NCI-H2171 treated with DMSO at 0.1 percent for 48 hours (cell line): ENCODE data around the gene PPP1R13L.

ENCODE experiments used
- DNase-seq: peaks from one replicate; lab custom pipeline; 2025; lab: John Stamatoyannopoulos, UW

PPP1R13L gene

GRCh38 chr19:45368127-45368526 lies 36.7 kb downstream of the PPP1R13L start:
- DNase-seq = no peak

GRCh38 chr19:45364696-45365095 lies 40.2 kb downstream of the PPP1R13L start:
- no peak for DNase-seq

- DNase-seq = no peak
Measured at GRCh38 chr19:45363861-45364459, 40.9 kb downstream of the PPP1R13L start.

DNA sequence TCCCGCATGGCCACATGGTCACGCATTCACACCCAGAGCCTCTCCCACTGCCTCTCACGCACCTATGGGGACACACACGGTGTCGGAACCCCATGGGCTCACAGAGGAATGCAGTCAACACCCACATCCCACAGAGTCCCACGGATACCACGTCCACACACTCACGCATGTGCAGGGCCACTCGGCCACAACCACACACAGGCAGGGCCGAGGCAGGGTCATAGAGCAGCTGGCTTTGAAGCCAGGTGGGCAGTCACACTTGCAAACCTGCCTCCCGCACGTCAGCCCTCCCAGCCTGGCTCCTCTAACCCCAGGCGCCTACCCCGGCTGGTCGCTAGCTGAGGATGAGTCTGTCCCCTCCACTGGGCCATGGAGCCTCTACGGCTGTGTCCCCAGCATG lies 42.6 kb downstream of the PPP1R13L start:
- no peak for DNase-seq

GRCh38 chr19:45361608-45362007 lies 43.3 kb downstream of the PPP1R13L start:
- no peak for DNase-seq

DNA sequence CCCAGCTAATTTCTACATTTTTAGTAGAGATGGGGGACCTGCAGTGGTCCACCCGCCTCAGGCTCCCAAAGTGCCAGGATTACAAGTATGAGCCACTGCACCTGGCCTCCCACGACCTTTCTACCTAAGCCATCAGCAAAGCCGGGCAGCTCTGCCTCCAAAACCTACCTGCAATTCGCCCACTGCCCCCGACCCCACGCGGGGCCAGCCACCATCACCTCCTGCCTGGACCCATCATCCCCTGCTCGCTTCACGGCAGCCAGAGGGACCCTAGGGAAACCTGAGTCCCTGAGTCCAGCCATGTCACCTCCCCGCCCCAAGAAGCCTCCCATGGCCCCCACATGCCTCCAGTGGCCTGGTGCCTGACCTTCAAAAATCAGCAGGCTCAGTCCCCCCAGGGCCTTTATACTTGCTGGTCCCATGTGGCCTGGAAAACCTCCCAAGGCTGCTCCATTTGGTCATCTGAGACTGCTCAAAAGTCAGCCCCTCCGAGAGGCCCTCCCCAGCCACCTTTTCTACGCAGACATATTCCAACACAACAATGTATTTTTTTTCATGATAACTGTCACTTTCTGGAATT lies 46.6 kb downstream of the PPP1R13L start:
- no peak for DNase-seq

GRCh38 chr19:45357445-45357783 lies 47.5 kb downstream of the PPP1R13L start:
- no peak for DNase-seq

DNA sequence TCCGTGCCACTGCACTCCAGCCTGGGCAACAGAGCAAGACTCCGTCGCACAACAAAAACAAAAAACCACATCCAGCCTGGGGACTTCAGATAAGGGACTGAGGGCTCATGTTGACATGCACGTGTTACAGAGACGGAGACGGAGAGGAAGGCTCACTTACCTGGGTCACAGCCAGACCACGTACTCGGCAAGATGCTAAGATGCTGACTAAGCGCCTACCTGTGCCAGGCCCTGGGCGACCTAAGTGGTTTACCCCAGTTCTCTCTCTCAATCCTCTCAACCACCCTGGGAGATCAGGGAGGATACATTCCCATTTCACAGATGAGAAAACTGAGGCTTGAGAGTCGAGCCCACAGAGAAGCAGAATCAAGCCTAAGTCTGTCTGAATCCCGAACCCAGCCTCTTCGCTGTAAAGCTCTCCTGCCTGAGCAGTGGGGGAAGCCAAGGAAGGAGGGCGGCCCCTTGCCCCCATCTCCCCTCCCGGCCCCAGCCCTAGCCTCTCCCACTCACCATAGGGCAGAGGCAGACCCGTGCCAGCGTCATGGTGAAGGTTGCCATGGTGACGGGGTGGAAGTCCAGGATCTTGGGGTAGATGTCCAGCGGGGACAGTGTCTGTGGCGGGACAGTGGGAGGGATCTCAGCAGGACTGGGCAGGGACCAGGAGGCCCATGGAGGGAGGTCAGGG lies 48.0 kb downstream of the PPP1R13L start:
- DNase-seq = no peak

DNA sequence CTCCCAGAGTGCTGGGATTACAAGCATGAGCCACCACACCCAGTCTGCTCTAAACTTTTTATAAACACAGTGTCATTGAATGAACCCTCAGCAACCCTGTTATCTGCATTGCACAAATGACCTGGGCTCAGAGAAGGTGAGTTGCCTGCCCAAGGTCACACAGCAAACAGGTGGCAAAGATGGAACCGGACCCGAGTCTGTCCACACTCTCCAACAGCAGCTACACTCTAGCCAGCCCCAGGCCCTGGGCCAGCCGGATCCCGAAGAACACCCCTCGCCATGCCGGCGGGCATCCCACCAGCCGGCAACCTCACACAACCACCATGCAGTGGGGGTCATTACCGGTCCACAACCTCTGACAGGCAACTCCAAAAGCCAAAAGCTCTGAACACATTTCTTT lies 49.0 kb downstream of the PPP1R13L start:
- no peak for DNase-seq

DNA sequence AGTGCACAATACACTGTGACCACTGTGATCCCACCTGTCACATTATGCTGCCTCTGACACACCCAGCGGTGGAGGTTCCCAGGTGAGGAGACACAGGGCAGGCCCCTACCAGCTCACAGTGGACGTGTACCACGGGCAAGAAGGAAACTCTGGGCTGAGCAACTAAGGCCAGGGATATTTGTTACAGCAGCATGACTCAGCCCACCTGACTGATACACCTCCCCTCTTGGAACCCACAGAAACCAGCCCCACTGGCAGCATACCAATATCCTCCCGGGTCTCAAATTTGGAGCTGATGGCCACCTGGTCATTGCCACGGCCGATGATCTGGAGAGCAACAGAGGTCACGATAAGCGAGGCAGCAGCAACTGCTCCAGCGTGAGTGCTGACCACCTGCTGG lies 49.5 kb downstream of the PPP1R13L start:
- no peak for DNase-seq

DNA sequence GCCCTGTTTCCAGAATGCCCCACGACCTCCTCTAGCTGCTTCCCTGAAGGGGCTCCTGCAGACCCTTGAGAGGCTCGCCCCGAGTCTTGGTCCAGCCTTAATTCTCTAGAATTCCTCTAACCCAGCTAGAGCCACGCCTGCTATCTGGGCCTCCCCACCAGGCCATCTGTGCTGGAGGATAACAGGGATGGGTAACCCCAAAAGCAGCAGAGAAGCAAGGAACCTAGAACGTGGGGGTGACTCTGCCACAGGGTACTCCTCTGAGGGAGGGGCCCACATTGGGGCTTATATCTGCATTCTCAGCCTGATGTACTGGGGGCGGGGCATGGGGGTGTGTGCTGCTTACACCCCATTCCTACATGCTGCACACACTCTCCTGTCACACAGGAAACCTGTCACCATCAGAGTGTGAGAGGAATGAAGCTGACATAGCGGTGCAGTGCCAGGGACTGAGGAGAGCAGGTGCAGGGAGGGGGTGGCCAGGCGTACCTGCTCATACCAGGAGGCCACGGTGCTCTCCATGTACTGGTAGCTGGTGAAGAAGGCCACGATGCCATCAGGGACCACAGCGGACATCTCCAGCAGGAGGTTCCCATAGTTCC lies 50.5 kb downstream of the PPP1R13L start:
- no peak for DNase-seq

- DNase-seq = no peak
Measured at GRCh38 chr19:45352914-45353796, 51.7 kb downstream of the PPP1R13L start.

DNA sequence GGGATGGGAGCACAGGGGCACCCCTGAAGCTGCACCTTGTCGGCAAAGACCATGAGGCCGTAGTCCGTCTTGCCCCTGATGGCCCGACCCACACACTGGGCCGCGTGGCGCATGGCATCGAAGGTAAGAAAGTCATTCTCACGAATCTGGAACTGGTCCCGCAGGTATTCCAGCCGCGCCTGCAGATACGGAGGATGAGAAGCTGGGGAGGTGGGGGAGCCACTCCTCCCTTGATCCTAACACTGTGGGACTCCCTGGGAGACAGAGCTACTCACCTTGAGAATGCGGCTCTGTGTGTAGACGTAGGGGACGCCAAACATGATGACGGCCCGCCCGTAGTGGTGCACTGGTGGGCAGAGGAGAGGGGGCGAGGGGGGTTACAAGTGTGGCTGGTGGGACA lies 52.4 kb downstream of the PPP1R13L start:
- no peak for DNase-seq

DNA sequence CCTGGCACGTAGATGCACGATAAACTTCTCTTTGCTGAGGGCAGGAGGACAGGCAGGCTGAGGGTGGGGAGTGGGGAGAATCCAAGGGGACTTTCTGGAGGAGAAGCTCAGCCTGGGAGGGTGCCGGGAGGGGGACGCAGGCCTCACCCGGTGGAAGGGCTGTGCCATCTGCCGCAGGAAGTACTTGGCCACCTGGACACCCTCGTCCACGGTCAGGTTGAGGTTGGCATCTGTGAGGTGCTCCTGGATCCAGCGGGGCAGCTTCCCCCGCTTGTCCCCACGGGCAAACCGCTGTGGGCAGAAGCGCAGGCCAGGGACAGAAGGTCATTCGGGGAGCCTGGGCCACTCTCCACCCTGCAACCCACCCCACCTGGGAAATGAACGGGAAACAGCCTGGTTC lies 52.8 kb downstream of the PPP1R13L start:
- no peak for DNase-seq

DNA sequence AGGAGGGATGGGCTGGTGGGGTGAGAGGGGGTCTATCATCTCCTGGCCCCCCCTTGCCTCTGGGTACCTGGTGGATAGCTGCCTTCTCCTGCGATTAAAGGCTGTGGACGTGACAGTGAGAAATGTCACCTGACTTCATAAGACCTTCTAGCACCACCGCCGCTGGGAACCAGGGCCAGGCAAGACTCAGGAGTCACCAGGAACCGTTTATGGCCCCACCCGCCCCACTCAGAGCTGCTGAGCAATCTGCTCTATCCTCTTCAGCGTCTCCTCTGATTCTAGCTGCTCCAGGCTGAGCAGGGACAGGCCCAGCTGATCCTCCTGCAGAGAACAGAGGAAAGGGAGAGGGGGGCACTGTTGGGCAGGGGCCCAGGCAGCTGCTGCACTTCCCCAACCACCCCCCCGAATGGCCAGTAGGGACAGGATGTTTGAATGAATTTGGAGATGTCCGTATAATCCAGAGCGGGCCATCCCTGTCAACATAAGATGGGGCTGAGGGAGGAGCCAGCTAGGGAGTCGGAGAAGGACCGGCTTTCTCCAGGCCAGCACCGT lies 53.4 kb downstream of the PPP1R13L start:
- no peak for DNase-seq

DNA sequence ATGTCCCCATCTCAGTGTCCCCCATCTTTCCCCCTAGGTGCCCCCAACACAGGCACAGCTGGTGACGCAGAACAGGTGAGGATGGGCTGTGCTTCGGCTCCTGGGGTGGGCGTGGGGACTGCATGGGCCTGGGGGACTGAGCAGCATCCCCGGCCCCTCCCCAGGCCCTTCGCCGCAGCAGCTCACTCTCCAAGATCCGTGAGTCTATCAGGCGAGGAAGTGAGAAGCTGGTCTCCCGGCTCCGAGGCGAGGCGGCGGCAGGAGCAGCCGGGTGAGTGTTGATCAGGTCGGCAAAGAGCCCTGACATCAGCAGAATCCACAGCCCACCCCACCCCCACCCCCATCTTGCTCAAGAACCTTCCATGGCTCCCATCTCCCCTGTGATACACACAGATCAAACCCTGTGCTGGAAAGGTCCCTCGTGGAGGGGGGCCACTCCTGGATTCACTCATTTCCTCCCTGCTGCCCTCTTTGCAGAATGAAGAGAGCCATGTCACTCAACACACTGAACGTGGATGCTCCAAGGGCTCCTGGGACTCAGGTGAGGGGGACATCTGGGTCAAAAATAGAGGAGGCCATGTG lies 54.3 kb downstream of the PPP1R13L start:
- no peak for DNase-seq

DNA sequence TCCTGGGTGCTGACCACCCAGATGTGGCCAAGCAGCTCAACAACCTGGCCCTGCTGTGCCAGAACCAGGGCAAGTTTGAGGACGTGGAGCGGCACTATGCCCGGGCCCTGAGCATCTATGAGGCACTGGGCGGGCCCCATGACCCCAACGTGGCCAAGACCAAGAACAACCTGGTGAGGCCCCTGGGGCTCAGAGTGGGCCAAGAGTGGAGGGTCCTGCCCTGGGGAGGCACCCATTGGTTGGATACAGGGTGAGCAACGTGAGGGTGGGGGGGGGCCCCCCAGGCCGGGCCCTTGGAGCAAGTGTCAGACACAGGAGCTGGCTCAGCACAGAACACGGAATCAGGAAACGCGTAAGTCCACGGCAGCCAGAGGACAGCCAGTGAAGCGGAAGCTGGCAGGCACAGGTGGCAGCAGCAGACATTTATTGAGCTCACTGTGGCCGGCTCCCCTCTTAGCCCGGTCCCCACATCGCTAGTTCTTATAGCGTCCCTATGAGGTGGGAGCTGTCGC lies 55.4 kb downstream of the PPP1R13L start:
- DNase-seq = no peak

DNA sequence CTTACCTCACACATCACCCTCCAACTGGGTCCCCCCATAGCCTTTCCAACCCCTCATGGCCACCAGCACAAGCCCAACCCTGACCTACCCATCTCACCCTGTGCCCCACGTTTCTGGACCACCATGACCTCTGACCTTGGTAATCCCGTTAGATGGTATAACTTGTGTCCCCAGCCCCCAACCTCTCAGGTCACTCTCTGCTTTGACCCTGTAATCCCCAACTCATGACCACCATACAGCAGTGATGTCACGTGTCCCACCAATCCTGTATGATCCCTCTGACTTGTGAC lies 55.8 kb downstream of the PPP1R13L start:
- no peak for DNase-seq

DNA sequence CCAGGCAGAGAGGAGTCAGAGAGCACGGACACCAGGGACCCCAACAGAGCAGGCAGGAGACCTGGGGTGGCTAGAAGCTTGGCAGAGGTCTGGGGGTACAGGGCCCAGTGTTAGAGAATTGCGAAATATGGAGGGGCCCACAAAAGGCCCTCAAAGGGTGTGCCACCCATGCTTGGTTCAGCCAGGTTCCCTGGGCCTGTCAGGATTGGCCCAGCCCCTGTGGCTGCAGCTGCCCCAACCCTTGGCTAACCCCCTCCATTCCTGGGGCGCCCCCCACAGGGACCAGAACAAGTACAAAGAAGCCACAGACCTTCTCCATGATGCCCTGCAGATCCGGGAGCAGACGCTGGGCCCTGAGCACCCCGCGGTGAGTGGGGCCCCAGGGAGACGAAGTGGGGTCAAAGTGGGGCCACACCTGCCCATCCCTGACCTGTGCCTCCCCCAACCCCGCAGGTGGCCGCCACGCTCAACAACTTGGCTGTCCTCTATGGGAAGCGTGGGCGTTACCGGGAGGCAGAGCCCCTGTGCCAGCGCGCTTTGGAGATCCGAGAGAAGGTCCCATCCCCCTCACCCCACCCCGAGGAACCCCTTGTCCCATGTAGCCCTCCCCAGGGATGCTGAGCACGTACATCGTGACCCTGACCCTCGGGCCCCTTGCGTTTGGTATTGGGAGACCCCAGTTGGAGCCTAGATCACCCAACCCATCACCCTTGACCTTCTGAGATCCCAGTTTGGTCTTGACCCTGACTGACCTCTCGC lies 56.3 kb downstream of the PPP1R13L start:
- no peak for DNase-seq

- DNase-seq = no peak
Measured at GRCh38 chr19:45347570-45348366, 57.1 kb downstream of the PPP1R13L start.
